NCI-H2227 (cell line): Measurements from ENCODE around the gene CTAGE9.

Experiments used
- DNase-seq: peaks from one replicate; lab custom pipeline; 2025; ENCODE audit not compliant: unreplicated experiment; lab: John Stamatoyannopoulos, UW

Gene CTAGE9

GRCh38 chr6:131673184-131673583, 37.6 kb downstream of the CTAGE9 start:
- DNase-seq: no peak

GRCh38 chr6:131669891-131670290, 40.9 kb downstream of the CTAGE9 start:
- DNase-seq: no peak

GRCh38 chr6:131663578-131664165, 47.1 kb downstream of the CTAGE9 start:
- no peak for DNase-seq

GRCh38 chr6:131660195-131660594, 50.6 kb downstream of the CTAGE9 start:
- no peak for DNase-seq
